GM19099 (cell line): ENCODE results near the gene RIPOR1.

Experiments used
- POLR2A ChIP-seq: IDR thresholded peaks from 3 replicates; pipeline ENCODE4 v1.6.1; 2011; ENCODE audit warnings: low read depth; ENCODE audit not compliant: insufficient read length; ENCODE audit errors: extremely low read depth

The RIPOR1 gene

DNA sequence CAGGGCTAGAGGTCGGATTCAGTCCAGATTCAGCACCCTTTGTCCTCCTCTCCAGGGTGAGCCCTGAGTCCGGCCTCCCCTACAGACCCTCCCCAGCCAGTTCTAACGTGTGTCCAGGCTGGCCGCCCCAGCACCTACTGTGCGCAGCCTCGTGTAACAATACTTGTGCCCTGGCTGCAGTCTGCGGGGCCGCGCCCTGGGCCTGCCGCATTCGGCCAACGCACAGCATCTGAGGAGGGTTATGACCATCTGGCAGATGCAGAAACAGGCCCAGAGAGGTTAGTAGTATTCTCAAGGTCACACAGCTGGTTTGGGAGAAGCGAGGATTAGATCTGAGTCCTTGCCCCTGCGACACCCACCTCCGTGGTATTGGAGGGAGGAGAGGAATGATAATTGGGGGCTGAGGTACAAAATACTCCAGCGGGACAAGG, 968 bp downstream of the RIPOR1 start:
- no peak for TF ChIP-seq POLR2A

DNA sequence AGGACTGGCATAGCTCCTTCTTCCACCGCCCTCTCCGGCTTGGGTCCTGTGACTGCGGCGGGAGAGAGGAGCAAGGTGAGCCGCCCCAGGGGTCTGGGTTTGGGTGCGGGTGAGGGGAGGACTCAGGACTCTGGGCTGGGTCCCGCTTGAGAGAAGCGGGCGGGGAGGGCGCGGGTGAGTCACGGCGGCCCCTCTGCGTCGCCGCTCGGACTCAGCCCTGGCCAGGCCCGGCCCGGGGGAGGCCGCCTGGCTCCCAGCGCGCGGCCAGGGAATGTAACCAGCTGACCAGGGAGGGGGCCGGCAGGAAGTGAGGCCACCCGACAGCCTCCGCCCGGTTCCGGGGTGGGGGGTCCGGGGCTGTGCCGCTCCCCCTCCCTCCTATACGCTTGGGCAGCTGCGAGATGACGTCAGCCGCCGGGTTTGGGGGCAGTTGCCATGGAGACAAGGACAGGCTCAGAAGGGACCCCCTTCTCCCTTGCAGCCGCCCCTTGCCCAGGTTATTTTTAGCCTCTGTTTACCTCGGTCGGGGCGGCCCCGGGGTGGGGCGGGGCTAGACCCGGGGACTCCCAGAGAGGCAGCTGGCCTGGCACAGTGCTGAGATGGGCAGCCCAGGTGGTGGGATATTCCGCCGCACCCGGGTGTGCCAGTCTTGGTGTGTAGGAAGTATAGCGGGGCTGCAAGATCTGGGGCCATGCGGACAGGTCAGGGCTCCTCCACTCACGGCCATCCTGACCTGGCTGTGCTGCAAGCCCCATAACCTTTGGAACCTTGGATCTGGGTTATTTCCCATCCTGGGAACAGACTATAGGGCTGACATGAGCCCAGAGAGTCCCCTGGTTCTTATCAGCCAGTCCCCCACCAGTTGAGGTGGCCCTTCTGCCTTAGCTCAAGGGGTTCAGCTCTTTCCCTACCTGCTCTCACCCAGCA, 1.6 kb downstream of the RIPOR1 start:
- TF ChIP-seq POLR2A = peak; percentile 48

- TF ChIP-seq POLR2A = no peak
These were observed 2.6 kb downstream of the RIPOR1 start for GRCh38 chr16:67531247-67531646.

DNA sequence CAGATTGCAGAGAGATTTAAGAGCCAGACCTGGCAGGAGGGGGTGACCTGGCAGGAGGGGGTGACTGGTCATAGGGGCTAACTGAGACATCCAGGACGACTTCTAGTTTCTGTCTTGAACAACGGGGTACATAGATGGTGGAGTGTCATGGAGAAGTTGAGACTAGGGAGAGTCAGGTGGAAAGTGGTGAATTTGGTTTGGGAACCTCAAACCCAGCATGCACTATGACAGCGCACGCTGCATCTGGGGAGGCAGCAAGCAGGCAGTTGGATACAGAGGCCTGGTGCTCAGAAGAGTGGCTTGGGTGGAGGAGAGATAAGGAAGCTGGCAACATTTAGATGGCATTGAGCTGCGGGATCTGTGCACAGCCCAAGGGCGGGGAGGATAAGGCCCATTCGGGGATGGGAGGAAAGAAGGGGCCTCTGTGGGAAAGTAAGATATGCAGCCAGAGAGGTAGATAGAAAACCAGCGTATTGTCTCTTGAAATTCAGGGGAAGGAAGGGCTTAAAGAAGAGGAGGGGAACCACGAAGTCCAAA, 4.5 kb downstream of the RIPOR1 start:
- no peak for TF ChIP-seq POLR2A

DNA sequence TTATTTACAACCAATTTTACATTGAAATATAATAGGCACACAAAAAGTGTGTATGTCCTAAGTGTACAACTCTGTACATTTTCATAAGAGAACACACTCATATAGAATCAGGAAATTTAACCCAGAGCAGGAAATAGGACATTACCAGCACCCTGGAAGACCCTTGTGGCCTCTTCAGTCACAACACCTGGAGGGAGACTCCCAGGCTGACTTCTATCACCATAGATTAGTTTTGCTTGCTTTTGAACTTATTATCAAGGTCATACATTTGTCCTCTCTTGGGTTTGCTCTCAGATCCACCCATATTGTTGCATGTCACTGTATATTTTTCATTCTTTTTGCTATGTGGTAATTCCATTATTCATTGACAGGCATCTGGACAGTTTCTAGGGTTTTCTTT, 5.8 kb downstream of the RIPOR1 start:
- no peak for TF ChIP-seq POLR2A

DNA sequence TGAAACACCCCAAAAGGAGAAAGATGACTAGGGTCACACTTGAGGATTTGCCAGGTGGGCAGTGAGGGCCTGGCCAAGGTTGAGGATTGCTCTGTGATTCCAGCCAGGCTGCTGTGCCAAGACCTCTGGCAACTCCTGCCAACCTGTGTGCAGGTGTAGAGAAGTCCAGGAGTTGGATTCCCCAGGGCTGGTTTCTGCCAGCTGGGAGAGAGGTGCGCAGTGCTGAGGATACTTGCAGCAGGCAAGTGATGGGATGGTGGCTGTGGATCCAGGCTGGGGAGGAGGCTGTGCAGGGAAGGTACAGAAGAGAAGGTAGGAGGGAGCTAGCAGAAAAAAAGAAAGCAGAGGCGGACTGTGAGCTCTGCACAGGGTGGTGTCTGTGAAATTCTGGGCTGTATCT, 6.6 kb downstream of the RIPOR1 start:
- no peak for TF ChIP-seq POLR2A

GRCh38 chr16:67537270-67537635, 8.6 kb downstream of the RIPOR1 start:
- TF ChIP-seq POLR2A = peak; percentile 45

DNA sequence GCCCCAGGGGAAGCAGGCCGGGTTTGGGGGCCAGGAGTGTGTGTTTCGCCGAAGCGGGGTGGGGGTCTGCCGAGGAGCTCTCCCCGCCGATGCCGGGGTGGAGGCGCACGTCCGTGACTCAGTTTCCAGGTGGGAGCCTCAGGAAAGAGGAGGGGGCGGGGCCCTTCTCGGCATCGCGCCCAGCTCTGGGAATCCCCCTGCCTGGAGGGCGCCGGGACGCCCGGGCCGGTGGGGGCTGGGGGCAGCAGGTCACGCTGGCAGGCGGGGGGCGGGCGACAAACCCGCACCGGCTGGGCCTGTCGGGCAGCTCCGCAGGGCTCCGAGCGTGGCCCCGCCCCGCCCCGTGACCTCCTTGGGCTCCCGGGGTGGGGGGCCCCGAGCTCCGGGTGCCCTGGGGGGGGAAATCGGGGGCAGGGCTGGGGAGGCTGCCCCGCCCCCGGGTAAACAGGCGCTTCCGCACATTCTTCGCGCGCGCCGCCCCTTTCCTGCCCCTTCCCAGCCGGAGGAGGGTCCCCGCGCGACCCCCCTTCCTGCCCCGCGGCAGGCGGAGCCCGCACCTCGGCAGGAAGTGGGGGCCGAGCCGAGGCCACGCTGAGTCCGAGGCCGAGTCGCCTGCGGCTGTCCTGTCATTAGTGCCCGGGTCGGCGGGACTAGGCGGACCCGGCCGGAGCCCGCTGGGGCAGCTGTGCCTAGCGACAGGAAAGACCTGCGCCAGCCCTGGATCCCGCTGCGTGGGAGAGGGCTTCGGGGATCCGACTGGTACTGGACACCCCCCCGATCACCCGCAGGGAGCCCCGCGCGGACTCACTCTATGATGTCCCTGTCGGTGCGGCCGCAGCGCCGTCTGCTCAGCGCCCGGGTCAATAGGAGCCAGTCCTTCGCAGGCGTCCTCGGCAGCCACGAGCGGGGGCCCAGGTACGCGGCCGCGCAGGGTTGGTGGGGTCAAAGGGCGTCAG, 9.3 kb downstream of the RIPOR1 start:
- peak; percentile 29 for TF ChIP-seq POLR2A

GRCh38 chr16:67538666-67539101, 10.1 kb downstream of the RIPOR1 start:
- TF ChIP-seq POLR2A = no peak

DNA sequence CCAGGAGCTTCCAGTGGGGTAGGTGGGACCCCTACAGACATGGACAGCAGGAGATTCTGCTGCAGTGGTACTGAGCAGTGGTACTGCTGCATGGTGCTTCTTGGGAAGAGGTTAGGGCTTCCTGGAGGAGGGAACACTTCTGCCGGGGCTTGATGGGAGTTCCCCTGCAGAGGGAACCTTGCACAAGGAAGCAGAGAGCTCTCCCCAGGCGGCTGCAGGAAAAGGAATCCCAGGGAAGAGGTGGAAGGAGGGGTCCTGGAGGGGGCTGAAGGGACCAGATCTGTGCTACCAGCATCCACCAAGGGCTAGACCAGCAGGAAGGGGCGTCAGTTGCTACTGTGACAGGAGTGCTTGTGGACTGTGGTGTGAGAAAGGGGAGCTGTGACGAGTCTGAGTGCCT, 10.6 kb downstream of the RIPOR1 start:
- TF ChIP-seq POLR2A = no peak

- no peak for TF ChIP-seq POLR2A
These were observed 11.3 kb downstream of the RIPOR1 start for GRCh38 chr16:67539691-67540635.

DNA sequence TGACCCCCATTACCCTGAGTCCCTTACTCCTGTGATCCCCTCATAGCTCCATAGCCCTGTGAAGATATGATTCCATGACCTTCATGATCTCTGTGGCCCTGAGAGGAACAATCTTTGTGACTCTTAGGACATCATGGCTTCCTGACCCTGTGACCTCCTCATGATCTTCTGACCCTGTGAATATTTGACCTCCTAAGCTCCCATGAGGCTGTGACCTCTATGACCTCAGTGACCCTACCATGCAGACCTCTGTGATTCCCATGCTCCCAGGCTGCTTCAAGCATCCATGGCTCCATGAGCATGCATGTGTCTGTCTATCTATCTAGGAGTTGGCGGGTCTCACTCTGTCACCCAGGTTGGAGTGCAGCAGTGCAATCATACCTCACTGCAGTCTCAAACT, 12.1 kb downstream of the RIPOR1 start:
- no peak for TF ChIP-seq POLR2A

GRCh38 chr16:67541391-67542263, 13.0 kb downstream of the RIPOR1 start:
- TF ChIP-seq POLR2A = no peak
